ENCODE measurements around the gene VPS9D1.

DNA sequence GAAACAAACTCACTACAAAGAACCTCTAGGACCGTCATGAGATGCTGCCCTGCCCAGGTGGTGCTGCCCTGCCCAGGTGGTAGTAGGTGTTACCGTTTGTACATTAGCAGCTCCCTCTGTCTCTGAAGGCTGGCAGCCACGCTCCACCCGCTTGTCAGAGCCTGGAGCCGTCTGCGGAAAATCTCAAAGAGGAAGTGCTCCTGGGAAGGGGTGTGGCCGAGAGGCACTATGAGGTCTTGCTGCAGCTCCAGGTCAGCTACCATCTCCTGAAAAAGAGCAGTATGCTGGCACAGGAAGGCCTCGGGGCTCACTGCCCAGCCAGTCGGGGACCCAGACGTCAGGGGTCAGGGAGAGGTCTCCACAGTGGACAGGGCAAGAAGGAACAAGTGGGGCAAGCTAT, 28.9 kb upstream of the VPS9D1 start:
- TF ChIP-seq EZH2 (IDR thresholded peaks at IDR 0.05; ENCODE audit: borderline replicate concordance, low read depth, low read length, severe bottlenecking): no peak
- TF ChIP-seq, protein P1, sequence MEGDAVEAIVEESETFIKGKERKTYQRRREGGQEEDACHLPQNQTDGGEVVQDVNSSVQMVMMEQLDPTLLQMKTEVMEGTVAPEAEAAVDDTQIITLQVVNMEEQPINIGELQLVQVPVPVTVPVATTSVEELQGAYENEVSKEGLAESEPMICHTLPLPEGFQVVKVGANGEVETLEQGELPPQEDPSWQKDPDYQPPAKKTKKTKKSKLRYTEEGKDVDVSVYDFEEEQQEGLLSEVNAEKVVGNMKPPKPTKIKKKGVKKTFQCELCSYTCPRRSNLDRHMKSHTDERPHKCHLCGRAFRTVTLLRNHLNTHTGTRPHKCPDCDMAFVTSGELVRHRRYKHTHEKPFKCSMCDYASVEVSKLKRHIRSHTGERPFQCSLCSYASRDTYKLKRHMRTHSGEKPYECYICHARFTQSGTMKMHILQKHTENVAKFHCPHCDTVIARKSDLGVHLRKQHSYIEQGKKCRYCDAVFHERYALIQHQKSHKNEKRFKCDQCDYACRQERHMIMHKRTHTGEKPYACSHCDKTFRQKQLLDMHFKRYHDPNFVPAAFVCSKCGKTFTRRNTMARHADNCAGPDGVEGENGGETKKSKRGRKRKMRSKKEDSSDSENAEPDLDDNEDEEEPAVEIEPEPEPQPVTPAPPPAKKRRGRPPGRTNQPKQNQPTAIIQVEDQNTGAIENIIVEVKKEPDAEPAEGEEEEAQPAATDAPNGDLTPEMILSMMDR (IDR thresholded peaks at IDR 0.05; ENCODE audit: borderline replicate concordance, extremely low read depth, low read length, poor library complexity, severe bottlenecking): no peak
